GM18508 (cell line): ENCODE results near the gene LAMC2.
"Not testable (repeated sequence)": the region's sequence is repeated elsewhere in the genome, so short reads cannot be mapped to it uniquely, and the experiment has no call there.

Source experiments
- ATAC-seq: cut with Tn5 transposase; IDR thresholded peaks from one replicate; pipeline ENCODE4 v1.9.1; 2021; ENCODE audit warnings: moderate number of reproducible peaks; ENCODE audit not compliant: insufficient read depth, unreplicated experiment

LAMC2 gene

GRCh38 chr1:183234660-183235476 lies 48.8 kb downstream of the LAMC2 start:
- no peak for ATAC-seq

GRCh38 chr1:183235503-183235902 lies 49.4 kb downstream of the LAMC2 start:
- ATAC-seq, result no peak

GRCh38 chr1:183236158-183236725 lies 50.2 kb downstream of the LAMC2 start:
- no peak for ATAC-seq

GRCh38 chr1:183237046-183237445 lies 51.0 kb downstream of the LAMC2 start:
- ATAC-seq, result no peak

GRCh38 chr1:183238071-183238470 lies 52.0 kb downstream of the LAMC2 start:
- ATAC-seq, result no peak

GRCh38 chr1:183239220-183239742 lies 53.2 kb downstream of the LAMC2 start:
- no peak for ATAC-seq

GRCh38 chr1:183239793-183240525 lies 53.9 kb downstream of the LAMC2 start:
- ATAC-seq, result no peak

GRCh38 chr1:183240526-183240825 lies 54.4 kb downstream of the LAMC2 start:
- ATAC-seq, result no peak

- not testable (repeated sequence) for ATAC-seq
Measured at GRCh38 chr1:183240853-183241252, 54.8 kb downstream of the LAMC2 start.

GRCh38 chr1:183241471-183241870 lies 55.4 kb downstream of the LAMC2 start:
- ATAC-seq, result no peak

GRCh38 chr1:183242556-183242955 lies 56.5 kb downstream of the LAMC2 start:
- no peak for ATAC-seq

- ATAC-seq, result no peak
Measured at GRCh38 chr1:183243161-183244050, 57.3 kb downstream of the LAMC2 start.

- ATAC-seq, result no peak
Measured at GRCh38 chr1:183244466-183244865, 58.4 kb downstream of the LAMC2 start.

GRCh38 chr1:183245357-183245756 lies 59.3 kb downstream of the LAMC2 start:
- ATAC-seq, result no peak

- ATAC-seq, result no peak
Measured at GRCh38 chr1:183246436-183246835, 60.4 kb downstream of the LAMC2 start.

- no peak for ATAC-seq
Measured at GRCh38 chr1:183247066-183247465, 61.0 kb downstream of the LAMC2 start.

GRCh38 chr1:183247484-183247883 lies 61.4 kb downstream of the LAMC2 start:
- no peak for ATAC-seq

- no peak for ATAC-seq
Measured at GRCh38 chr1:183247931-183248330, 61.9 kb downstream of the LAMC2 start.

- ATAC-seq, result no peak
Measured at GRCh38 chr1:183248989-183249691, 63.1 kb downstream of the LAMC2 start.
